CD4-positive, alpha-beta T cell treated with Interferon gamma for 1 hour (primary cell): ENCODE measurements around the gene POC5.
"Not testable (repeated sequence)": the region's sequence is repeated elsewhere in the genome, so short reads cannot be mapped to it uniquely, and the experiment has no call there.

Experiments used
- DNase-seq: peaks from one replicate; pipeline ENCODE4 v3.0.0-alpha.2; 2020

Gene POC5

GRCh38 chr5:75717082-75717922, at the start of gene POC5:
Gene POC5 (minus strand): TSS chr5:75717437. CDS start chr5:75712937, 4,500 bp downstream.
- peak; percentile 97 for DNase-seq

- no peak for DNase-seq
Observed at GRCh38 chr5:75758116-75758515, 40.9 kb upstream of the POC5 start.

- no peak for DNase-seq
Observed at GRCh38 chr5:75756981-75757380, 39.7 kb upstream of the POC5 start.

- DNase-seq = no peak
Observed at GRCh38 chr5:75756211-75756610, 39.0 kb upstream of the POC5 start.

GRCh38 chr5:75753182-75753581, 35.9 kb upstream of the POC5 start:
- no peak for DNase-seq

GRCh38 chr5:75744355-75744754, 27.1 kb upstream of the POC5 start:
- DNase-seq = no peak

GRCh38 chr5:75736273-75736672, 19.0 kb upstream of the POC5 start:
- DNase-seq = no peak

GRCh38 chr5:75734913-75735789, 17.9 kb upstream of the POC5 start:
- peak; percentile 14 for DNase-seq

GRCh38 chr5:75733767-75734166, 16.5 kb upstream of the POC5 start:
- no peak for DNase-seq

- DNase-seq = not testable (repeated sequence)
Observed at GRCh38 chr5:75731515-75731914, 14.3 kb upstream of the POC5 start.

- DNase-seq = no peak
Observed at GRCh38 chr5:75729321-75729720, 12.1 kb upstream of the POC5 start.

GRCh38 chr5:75727931-75728330, 10.7 kb upstream of the POC5 start:
- no peak for DNase-seq

GRCh38 chr5:75726224-75726623, 9.0 kb upstream of the POC5 start:
- not testable (repeated sequence) for DNase-seq

- no peak for DNase-seq
Observed at GRCh38 chr5:75723378-75723777, 6.1 kb upstream of the POC5 start.

- DNase-seq = no peak
Observed at GRCh38 chr5:75721573-75721972, 4.3 kb upstream of the POC5 start.

GRCh38 chr5:75720882-75721281, 3.6 kb upstream of the POC5 start:
- DNase-seq = no peak

- no peak for DNase-seq
Observed at GRCh38 chr5:75716715-75717081, 539 bp downstream of the POC5 start.

GRCh38 chr5:75712091-75712490, 5.1 kb downstream of the POC5 start:
- DNase-seq = no peak

GRCh38 chr5:75711151-75711550, 6.1 kb downstream of the POC5 start:
- DNase-seq = no peak

- no peak for DNase-seq
Observed at GRCh38 chr5:75710637-75711036, 6.6 kb downstream of the POC5 start.

- DNase-seq = no peak
Observed at GRCh38 chr5:75707911-75708509, 9.2 kb downstream of the POC5 start.

GRCh38 chr5:75706775-75707174, 10.5 kb downstream of the POC5 start:
- no peak for DNase-seq

GRCh38 chr5:75706016-75706415, 11.2 kb downstream of the POC5 start:
- DNase-seq = no peak

GRCh38 chr5:75701856-75702255, 15.4 kb downstream of the POC5 start:
- DNase-seq = no peak
